ENCODE results near the gene FAM20B. TPM values are rescaled to one million over a fixed set of nuclear protein-coding genes. Genes with fewer than 3 reads are reported as not detected.
A peak's percentile ranks its signal among the peaks of the same experiment; 100 is the strongest.

Gene FAM20B
- total and polyA plus RNA-seq, 2 of the 13 experiments (the other 11 are each of a cell fraction or from before 2014, with no cell fraction given): 13.8 to 26.9 TPM

GRCh38 chr1:179025975-179026812 is 500 bp downstream of the FAM20B start (continued):
- TF ChIP-seq KLF16 (CRISPR knock-in tag; IDR thresholded peaks at IDR 0.05) (peak in 1 of 2 experiments; percentile 80; a peak in 1 of 4 replicates), TP53 (CRISPR knock-in tag; conservative IDR thresholded peaks at IDR 0.05) (no peak), SP5 (CRISPR knock-in tag; IDR thresholded peaks at IDR 0.05; ENCODE audit: borderline replicate concordance, low read depth) (peak; percentile 40; the same call in 1 of the 2 replicates), ZNF614 (CRISPR knock-in tag; IDR thresholded peaks at IDR 0.05; ENCODE audit: borderline replicate concordance) (0 out of 2 replicates have a peak, but pooled peaks have one; percentile 18), KLF13 (CRISPR knock-in tag; IDR thresholded peaks at IDR 0.05) (0 out of 2 replicates have a peak, but pooled peaks have one; percentile 49), TFDP1 (CRISPR knock-in tag; IDR thresholded peaks at IDR 0.05; ENCODE audit: borderline replicate concordance) (peak; percentile 59; the same call in 1 of the 2 replicates), ZSCAN22 (CRISPR knock-in tag; IDR thresholded peaks at IDR 0.05) (peak; percentile 44; the same call in 1 of the 2 replicates), NFKBIZ (CRISPR knock-in tag; IDR thresholded peaks at IDR 0.05) (no peak), AGO2 (optimal IDR thresholded peaks at IDR 0.05; ENCODE audit: low read depth, low read length) (peak; percentile 92), ZNF441 (CRISPR knock-in tag; IDR thresholded peaks at IDR 0.05; ENCODE audit: borderline replicate concordance) (0 out of 2 replicates have a peak, but pooled peaks have one; percentile 10), ZNF792 (CRISPR knock-in tag; IDR thresholded peaks at IDR 0.05) (no peak), HES4 (CRISPR knock-in tag; IDR thresholded peaks at IDR 0.05; ENCODE audit: borderline replicate concordance) (peak; percentile 88), POLR2AphosphoS5 (IDR thresholded peaks at IDR 0.05; ENCODE audit: low read depth, low read length) (peak; percentile 66), ZNF597 (CRISPR knock-in tag; IDR thresholded peaks at IDR 0.05) (no peak), NFIC (IDR thresholded peaks at IDR 0.05; ENCODE audit: low read length) (no peak), HNF4A (CRISPR knock-in tag; IDR thresholded peaks at IDR 0.05) (no peak), STAT6 (CRISPR knock-in tag; IDR thresholded peaks at IDR 0.05; ENCODE audit: borderline replicate concordance) (no peak), KDM5B (CRISPR knock-in tag; IDR thresholded peaks at IDR 0.05; ENCODE audit: borderline replicate concordance) (peak; percentile 88), MYC (CRISPR knock-in tag; IDR thresholded peaks at IDR 0.05; ENCODE audit: borderline replicate concordance) (peak; percentile 88; the same call in 1 of the 2 replicates), BRCA1 (CRISPR knock-in tag; IDR thresholded peaks at IDR 0.05) (no peak), ZNF12 (CRISPR knock-in tag; IDR thresholded peaks at IDR 0.05) (peak; percentile 62; the same call in 1 of the 2 replicates), ZNF784 (CRISPR knock-in tag; IDR thresholded peaks at IDR 0.05; ENCODE audit: borderline replicate concordance) (no peak), DNMT3B (CRISPR knock-in tag; conservative IDR thresholded peaks at IDR 0.05) (no peak), JDP2 (CRISPR knock-in tag; IDR thresholded peaks at IDR 0.05; ENCODE audit: borderline replicate concordance) (no peak), ZNF501 (CRISPR knock-in tag; IDR thresholded peaks at IDR 0.05) (peak; percentile 81; the same call in 1 of the 2 replicates)
